ENCODE data around the gene ADCY9.
"Not testable (repeated sequence)": the region's sequence is repeated elsewhere in the genome, so short reads cannot be mapped to it uniquely, and the experiment has no call there.

ADCY9 gene

DNA sequence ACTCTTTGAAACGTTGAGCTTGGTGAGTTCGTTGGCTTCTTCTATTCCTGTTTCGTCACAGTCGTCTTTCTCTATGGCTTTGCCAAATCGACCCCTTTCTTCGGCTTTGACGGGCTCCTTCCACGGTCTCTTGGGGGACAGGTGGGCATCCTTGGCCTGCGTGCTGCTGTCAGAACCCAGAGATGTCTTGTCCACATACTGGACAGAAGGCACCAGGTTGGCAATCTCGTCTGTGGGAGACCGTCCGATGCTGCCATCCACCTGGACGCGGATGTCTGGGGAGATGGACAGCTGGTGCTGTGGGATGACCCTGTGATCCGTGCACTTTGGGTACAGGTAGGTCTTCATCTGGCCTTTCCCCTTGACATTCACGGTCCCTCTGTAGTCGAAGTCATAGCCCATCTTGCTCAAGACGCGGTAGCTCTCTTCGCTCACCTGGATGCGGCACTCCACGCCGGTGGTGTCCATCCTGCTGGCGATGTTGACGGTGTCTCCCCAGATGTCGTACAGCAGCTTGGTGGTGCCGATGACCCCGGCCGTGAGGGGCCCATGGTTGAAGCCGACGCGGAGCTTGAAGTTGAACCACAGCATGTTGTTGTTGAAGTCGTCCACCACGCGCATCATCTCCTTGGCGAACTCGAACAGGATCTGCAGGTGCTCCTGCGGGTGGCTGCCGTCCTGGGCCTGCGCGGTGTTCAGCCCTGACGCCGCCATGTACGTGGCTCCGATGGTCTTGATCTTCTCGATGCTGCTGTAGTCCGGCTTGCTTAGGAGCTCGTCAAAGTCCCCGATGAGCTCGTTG lies 150.3 kb downstream of the ADCY9 start:
- no peak for DNase-seq

GRCh38 chr16:3965306-3965705 lies 150.9 kb downstream of the ADCY9 start:
- DNase-seq, result no peak

- no peak for DNase-seq
These were observed 151.5 kb downstream of the ADCY9 start for GRCh38 chr16:3964686-3965290.

GRCh38 chr16:3963886-3964685 lies 152.2 kb downstream of the ADCY9 start:
- DNase-seq, result no peak

GRCh38 chr16:3963203-3963602 lies 153.0 kb downstream of the ADCY9 start:
- DNase-seq, result no peak

DNA sequence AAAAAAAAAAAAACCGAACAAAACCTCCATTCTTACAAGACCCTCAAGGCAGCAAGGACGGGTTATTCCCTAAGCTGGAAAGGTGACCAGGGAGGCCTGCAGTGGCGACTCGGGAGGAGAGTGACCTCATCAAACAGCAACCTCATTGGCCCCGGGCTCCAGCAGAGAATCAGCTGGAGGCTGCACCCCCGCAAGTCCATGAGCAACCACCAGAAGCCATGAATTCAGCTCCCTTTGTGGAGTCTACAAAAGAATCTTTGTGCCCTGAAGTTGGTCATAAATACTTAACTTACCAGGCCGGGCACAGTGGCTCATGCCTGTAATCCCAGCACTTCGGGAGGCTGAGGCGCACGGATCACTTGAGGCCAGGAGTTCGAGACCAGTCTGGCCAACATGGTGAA lies 154.8 kb downstream of the ADCY9 start:
- no peak for DNase-seq

DNA sequence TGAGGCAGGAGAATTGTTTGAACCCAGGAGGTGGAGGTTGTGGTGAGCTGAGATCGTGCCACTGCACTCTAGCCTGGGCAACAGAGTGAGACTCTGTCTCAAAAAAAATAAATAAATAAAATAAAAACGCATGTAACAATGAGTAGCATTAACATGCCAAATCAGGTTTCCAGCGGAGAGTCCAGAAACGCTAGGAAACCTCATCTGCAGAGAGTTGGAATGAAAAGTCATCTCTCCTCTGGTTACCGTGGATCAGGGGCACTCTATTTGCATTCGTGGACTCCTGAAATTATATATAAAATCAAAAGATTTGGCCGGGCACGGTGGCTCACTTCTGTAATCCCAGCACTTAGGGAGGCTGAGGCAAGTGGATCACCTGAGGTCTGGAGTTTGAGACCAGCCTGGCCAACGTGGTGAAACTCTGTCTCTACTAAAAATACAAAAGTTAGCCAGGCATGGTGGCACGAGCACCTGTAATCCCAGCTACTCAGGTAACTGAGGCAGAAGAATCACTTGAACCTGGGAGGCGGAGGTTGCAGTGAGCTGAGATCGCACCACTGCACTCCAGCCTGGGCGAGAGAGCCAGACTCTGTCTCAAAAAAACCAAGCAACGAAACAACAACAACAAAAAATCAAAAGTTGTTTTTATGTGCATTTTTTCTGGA lies 156.2 kb downstream of the ADCY9 start:
- DNase-seq, result not testable (repeated sequence)

DNA sequence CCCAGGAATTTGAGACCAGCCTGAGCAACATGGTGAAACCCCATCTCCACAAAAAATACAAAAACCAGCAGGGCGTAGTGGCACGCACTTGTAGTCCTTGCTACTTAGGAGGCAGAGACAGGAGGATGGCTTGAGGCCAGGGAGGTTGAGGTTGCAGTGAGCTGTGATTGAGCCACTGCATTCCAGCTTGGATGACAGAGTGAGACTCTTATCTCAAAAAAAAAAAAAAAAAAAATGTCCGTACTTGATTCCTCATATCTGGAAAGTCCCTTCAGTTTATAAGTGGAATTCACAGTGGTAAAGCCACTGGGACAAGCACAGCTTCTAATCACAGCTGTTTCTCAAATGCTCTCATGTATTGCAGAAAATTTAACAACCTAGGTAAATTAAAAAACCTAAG lies 157.1 kb downstream of the ADCY9 start:
- DNase-seq, result no peak

GRCh38 chr16:3957344-3957980 lies 158.8 kb downstream of the ADCY9 start:
- no peak for DNase-seq

DNA sequence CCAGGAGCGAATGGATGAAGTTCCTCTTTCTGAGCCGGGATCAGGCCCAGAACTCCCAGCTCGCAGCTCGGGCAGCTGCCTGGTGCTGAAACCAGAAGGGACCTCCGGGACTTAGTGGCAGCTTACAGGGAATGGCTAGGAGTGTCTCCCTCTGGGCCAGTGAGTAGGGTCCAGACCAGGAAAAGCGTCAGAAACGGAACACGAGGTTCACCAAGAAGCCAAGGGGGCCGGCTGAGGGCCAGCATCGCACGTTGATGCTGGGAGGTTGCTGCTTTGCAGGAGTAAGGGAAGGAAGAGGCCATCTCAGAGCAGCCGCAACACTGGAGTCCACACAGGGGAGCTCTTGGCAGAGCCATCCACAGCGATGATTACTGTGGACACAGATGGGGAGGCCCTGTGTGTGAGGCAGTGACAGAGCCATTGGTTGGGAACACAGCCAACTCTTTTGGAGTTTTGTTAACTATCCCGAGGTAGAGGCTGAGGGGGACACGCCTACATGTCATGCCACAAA lies 161.8 kb downstream of the ADCY9 start:
- no peak for DNase-seq

GRCh38 chr16:3953728-3954410 lies 162.4 kb downstream of the ADCY9 start:
- DNase-seq, result no peak

DNA sequence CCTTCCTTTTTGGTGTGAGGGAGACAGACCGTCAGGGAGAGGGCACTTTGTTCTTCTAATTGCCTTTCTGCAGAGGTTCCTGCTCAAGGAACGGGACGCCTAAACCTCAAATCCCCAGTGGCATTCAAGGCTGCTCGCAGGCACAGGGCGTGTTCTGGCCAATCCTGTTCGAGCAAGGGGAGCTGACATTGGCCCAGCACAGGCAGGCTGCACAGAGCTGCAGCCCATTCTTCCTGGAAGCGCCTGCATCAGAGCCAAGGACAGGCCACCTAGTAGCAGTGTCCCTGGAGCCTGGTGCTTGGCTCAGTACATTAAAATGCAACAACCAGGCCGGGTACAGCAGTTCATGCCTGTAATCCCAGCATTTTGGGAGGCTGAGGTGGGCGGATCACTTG lies 163.5 kb downstream of the ADCY9 start:
- no peak for DNase-seq

DNA sequence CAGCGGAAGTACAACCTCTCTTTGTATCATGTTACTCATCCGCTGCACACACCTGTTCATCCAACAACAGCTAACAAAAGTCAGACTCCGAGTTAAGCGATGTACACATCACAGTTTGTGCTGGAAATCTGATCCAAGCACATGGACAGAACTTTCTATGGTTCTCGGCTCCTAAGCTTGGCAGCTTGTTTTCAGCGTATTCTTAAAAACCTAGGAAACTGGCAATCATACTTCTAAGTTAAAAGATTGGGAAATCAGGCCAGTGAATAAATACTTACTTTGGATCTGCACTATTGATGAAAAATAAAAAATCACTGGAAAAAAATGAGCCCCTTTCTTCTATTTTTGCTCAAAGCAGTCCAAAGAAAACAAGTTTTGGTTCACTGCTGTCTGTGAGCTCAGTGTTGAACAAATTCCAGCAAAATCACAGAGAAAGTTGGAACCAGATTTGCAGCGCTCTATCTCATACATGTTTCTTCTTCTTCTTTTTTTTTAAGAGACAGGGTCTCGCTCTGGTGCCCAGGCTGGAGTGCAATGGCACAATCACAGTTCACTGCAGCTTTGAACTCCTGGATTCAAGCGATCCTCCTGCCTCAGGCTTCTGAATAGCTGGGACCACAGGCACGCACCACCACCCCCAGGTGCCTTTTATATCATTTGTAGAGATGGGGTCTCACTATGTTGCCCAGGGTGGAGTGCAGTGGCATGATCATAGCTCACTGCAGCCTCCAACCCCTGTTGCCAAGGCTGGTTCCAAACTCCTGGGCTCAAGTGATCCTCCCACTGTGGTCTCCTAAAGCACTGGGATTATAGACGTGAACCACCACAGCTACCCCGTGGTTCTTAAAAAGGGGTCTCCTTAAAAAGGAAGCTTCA lies 164.1 kb downstream of the ADCY9 start:
- no peak for DNase-seq

GRCh38 chr16:3951380-3951779 lies 164.9 kb downstream of the ADCY9 start:
- not testable (repeated sequence) for DNase-seq

DNA sequence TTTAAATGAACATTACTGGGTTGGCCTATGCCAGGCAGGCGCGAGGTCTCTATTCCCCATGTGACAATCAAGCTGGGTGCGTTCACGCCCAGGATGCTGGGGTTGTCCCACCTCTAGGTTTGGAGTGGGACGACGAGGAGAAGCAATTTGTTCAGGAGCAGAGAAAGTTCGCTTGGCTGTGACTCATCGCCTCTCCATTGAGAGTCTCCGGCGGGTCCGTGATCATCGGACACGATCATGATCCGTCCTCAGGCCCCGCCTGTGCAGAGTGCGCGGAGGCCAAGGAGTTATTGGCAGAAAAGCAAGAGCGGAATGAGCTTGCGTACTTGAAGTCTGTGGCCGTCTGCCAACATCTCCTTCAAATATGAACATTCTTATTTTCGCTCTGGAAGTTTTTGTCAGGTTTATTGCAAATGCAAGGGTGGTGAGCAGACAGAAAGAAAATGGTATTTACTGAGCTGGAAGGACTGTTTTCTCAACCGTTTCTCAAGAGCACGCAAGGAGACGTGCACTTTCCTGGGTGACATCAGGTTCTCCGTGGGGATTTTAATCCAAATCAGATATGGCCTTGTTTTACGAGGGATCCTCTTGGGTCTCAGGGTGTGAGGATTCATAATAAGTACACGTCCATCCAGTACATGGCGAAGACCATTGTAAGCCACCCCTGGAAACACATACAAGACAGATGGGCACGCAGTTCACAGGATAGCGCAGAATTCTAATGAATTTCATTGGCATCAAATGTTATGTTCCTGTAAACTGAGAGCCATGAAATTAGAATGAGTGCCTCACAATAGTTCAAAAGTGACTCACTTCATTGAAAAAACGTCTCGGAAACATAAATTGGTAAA lies 165.7 kb downstream of the ADCY9 start:
- no peak for DNase-seq

- no peak for DNase-seq
These were observed 166.3 kb downstream of the ADCY9 start for GRCh38 chr16:3949946-3950342.

DNA sequence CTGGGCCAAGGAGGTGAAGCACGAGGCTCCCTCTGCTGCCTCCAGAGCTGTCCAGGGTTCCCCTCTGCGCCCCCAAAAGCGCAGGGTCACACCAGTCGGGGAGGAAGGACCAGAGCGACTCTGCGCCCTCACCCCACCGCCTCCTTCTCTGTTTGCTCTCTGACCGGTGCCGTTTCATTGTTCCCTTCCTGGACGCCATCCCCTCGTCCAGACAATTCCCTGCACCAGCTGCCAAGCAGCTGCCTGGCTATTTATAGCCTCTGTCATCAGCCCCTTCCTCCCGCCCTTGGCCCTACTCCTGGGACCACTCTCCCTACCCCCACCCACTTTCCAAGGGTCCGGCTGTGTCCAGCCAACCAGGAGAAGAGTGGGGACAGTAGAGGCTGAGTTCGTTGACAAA lies 167.0 kb downstream of the ADCY9 start:
- DNase-seq, result no peak

- no peak for DNase-seq
These were observed 167.8 kb downstream of the ADCY9 start for GRCh38 chr16:3948378-3948995.

- DNase-seq, result no peak
These were observed 169.6 kb downstream of the ADCY9 start for GRCh38 chr16:3946604-3947180.

Data from CD4-positive, alpha-beta T cell treated with Interleukin-4 for 4 hours (primary cell).